ENCODE data around the gene XG.
"Not testable (repeated sequence)": the region's sequence is repeated elsewhere in the genome, so short reads cannot be mapped to it uniquely, and the experiment has no call there.

The XG gene

DNA sequence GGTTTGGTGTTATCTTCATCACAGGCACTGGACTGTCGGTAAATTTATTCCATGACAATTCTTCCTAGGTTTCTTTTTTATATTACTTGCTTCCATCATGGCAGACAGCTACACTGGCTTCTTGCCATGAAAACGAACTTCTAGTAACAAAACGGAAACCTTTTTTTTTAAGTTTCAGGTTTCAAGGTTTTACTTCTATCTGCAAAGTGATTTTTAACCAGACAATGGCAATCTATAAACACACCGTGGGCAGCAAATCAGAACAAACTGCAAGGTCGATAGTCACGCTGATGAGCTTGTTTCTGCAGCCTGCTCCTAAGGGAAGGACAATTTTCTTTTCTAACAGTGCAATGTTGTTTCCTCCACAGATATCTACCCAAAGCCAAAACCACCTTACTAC is 29.9 kb downstream of the XG start:
- no peak for DNase-seq

DNA sequence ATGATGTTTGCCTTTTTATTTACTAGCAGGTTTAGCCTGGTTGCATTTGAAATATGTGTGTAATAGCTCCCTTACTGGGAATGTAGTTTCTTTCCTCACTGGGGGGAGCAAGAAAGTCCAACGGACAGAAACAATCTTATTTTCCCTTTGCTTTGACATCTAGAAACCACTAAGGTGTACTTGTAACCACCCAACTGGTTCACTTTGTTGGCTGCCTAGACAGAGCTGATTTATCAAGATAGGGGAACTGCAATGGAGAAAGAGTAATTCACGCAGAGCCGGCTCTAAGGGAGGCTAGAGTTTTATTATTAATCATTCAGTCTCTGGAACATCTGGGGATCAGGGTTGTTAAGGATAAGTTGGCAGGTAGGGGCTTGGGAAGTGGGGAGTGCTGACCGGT is 30.3 kb downstream of the XG start:
- no peak for DNase-seq

DNA sequence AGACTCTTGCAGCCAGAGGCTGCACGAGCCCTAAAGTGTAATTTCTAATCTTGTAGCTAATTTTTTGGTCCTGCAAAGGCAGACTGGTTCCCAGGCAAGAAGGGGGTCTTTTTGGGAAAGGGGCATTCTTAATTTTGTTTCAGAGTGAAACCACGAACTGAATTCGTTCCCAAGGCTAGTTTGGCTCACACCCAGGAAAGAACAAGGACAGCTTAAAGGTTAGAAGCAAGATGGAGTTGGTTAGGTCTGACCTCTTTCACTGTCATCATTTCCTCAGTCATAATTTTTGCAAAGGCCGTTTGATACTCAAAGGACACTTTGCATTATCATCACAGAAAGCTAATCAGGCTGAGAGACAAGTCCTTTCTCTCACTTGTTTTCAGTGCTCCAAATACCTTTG is 30.9 kb downstream of the XG start:
- DNase-seq = no peak

DNA sequence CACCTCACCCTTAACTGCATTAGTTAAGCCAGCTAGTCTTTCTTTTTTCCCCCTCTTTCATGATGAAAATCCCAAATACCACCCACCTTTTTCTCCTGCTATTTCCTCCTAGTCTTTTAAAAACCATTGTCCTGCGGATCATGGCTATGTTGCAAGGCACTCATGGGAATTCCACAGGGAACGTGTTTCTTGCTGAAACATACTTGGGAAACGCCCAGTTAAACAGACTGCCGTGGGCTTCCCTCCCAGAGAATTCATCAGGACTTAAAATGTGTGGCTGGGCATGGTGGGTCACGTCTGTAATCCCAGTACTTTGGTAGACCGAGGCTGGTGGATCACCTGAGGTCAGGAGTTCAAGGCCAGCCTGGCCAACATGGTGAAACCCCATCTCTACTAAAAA is 32.2 kb downstream of the XG start:
- DNase-seq = no peak

DNA sequence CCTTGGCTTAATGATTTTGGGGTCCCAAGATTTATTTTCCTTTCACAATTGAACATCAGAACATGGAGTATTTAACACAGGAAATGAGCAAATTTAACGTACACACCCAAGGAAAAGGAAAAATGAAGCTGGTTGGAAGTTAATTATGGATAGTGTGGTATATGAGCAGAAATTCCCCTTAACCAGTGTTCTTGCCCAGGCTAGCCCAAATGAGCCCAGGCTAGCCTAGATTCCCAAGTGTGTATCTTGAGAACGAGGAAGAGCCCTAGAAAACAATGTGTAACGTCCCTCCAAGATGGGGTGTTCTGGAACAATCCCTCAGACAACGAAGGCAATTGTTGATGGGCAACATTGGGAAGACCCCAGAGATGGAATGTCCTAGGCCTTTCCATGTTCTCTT is 33.7 kb downstream of the XG start:
- DNase-seq = no peak

DNA sequence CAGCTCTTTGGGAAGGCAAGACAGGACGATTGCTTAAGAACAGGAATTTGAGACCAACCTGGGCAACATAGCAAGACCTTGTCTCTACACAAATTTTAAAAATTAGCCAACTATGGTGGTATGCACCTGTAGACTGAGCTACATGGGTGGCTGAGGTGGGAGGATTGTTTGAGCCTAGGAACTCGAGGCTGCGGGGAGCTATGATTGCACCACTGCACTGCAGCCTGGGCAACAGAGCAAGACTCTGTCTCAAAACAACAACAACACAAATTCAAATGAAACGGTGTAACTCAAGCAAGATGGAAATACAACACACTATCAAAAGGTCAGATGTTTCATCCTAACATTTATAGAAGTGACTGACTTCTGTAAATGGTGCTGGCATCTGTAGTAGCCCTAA is 37.1 kb downstream of the XG start:
- peak in 1 of 2 donors; percentile 14 for DNase-seq

DNA sequence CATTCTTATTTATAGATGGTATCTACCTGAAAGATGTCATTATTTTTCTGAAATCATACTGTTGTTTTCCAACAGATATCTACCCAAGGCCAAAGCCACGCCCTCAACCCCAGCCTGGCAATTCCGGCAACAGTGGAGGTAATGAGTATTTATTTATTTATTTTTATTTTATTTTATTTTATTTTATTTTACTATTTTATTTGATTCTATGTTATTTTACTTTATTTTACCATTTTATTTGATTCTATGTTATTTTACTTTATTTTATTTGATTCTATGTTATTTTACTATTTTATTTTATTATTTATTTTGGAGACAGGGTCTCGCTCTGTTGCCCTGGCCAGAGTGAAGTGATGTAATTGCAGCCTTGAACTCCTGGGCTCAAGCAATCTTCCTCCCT is 37.7 kb downstream of the XG start:
- no peak for DNase-seq

DNA sequence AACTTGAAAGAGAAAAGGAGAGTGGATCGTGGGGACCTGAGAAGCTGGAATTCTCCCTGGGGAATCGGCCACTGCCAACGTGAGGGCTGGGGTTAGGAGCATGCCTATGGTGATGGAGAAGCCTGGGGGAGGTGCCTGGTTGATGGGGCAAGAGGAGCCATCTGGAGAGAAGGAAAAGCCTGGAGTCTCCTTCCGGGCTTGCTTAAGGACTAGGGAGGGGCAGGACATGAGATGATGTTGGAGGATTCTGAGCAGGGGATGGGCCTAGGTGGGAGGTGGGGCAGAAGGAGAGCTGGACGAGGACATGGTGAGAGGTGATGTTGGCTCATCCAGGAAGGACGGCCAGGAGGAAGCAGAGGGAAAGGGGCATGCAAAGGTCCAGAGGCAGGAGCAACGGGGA is 41.9 kb downstream of the XG start:
- DNase-seq = no peak

DNA sequence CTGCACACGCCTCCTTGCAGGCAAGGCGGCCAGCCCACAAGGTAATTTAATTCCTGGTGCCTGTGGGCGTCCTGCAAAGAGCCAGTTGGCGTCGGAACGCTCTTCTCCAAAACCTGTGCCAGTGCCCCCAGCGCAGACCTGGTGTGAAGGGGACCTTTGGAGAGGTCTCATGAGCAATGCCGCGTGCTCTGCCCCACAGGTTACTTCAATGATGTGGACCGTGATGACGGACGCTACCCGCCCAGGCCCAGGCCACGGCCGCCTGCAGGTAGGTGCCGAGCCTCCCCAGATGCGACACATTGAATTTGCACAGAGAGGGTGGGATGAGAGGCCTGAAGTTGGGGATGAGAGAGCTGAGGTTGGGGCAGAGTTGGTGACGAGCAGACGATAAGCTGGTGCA is 42.5 kb downstream of the XG start:
- no peak for DNase-seq

DNA sequence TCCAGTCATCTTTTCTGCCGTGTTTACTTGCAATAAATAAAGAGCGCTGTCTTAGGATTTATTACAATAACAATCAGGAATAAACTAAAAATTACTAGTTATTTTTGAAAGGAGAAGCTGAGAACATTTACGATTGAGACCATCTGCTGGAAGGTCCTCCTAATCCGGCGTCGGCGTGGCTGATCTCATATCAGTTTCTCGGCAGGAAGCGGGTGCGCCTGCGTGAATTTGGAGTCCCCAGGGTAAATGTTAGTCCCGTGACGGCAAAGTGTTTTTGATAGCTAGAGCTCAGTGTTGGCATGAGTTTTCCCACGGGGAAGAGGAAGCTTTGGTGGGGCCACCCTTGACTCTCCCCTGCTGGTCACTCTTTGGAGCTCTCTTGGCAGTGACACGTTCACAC is 45.0 kb downstream of the XG start:
- DNase-seq = peak in 1 of 2 donors; percentile 18

DNA sequence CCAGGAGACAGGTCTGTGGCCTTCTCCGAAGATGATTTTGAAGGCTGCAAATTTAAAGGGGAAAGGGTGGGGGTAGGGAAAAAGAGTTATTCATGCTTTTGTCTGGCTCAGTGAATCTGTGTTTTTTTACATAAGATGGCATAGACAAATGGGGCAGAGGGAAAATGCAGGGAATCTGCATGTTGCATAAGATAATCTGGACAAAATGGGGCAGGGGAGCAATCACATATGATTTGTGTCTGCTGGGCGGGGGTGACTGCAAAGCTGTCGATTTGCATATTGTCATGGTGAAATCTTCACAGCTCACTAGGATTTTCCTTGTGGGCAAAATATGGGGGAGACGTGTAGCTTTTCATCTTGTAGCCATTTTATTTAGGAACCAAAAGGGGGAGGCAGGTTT is 47.5 kb downstream of the XG start:
- no peak for DNase-seq

DNA sequence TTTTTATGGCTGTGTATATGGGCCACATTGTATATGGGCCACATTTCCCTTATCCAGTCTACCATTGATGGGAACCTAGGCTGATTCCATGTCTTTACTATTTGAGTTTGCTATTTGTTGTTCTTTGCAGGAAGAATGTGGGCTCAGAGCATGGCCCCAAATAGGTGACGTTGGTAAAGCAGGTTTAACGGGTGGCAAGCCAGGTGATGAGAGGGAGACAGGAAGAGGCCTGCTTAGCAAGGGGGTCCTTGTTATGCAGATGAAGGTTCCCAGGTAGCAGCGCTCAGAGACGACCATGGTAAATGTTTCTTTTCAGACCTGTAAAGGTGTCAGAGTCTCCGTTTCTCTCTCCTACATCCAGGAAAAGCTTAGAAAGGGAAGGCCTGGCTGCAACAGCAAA is 48.1 kb downstream of the XG start:
- DNase-seq = not testable (repeated sequence)

DNA sequence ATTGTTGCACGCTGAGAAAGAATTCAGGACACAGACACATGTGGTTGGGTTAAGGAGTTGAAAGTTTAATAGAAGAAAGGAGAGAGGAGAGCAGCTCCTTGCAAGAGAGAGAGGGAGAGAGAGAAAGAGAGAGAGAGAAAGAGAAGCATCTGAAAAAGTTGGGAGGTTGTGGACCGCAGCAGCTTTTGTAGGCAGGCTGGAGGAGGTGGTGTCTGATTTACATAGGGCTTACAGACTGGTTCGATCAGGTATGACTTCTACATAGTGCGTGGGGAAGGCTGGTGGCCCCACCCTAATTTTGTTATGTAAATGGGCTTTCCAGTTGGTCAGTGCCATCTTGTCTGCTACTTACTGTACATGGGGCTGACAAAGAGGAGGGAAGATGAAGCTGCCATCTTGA is 49.4 kb downstream of the XG start:
- DNase-seq = no peak

DNA sequence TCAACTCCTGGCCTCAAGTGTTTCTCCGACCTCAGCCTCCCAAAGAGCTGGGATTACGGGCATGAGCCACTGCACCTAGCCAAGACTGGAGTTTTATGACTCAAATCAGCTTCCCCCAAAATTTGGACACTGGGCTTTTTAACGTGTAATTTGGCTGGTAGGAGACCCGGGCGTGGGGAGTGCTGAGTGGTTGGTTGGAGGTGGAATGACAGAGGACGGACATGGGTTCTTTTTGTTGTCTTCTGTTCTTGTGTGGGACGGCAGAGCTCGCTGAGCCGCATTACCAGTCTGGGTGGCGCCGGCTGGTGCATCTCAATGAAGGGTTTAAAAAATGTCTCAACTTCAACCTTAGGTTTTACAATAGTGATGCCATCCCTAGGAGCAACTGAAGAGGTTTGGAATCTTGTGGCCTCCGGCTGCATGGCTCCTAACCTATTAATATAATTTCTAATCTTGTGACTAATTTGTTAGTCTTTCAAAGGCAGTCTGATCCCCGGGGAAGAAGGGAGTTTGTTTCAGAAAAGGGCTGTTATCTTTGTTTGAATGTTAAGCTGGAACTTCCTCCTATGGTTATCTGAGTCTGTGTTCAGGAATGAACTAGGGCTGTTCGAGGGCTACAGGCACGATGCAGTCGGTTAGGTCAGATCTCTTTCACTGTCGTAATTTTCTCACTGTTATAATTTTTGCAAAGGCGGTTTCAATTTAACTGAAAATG is 50.7 kb downstream of the XG start:
- DNase-seq = not testable (repeated sequence)

DNA sequence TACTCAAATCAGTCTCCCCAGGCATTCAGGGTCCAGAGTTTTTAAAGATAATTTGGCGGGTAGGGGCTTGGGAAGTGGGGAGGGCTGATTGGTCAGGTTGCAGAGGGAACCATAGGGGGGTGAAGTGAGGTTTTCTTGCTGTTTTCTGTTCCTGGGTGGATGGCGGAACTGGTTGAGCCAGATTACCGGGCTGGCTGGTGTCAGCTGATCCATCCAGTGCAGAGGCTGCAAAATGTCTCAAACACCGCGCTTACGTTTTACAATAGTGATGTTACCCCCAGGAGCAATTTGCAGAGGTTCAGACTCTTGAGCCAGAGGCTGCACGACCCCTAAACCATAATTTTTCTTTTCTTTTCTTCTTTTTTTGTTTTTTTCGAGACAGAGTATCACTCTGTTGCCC is 51.6 kb downstream of the XG start:
- not testable (repeated sequence) for DNase-seq

DNA sequence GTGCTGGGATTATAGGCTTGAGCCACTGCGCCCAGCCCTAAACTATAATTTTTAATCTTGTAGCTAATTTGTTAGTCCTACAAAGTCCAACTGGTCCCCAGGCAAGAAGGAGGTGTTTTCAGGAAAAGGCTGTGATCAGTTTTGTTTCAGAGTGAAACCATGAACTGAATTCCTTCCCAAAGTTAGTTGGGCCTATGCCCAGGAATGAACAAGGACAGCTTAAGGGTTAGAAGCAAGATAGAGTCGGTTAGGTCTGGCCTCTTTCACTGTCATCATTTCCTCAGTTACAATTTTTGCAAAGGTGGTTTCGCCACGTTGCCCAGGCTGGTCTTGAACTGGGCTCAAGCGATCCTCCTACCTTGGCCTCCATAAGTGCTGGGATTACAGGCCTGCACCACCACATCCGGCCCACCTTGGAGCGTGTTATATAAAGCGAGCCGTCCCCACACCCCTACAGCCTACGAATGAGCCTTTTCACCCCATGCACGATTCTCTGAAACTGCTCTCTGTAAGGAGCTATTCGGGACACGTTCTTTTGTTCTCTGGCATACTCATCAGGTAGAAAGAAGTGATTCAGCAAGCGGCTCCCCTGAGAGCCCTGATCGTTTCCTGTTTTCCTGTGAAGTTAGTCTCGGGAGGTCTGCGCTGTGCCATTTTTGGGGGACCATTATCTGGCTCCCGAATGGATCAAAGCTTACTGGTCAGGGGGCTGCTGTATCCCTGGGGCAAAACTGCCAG is 52.4 kb downstream of the XG start:
- not testable (repeated sequence) for DNase-seq

DNA sequence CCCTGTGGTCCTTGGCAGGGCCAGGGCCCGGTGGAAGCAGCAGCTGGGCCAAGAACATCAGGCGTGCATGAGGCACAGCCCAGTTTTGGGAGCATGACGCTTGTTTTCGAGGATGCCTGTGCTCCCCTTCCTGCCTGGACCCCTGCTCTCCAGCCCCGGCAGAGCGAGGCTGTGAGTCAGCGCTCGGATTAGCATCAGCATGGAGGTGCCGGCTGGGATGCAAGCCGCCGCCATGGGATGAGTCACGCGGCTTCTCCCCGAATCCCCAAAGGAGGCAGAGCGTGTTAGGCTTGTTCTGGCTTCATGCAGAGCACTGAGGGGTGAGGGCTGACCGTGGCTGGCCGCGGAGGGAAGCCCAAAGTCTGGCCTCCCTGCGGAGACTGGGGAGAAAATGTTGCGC is 53.0 kb downstream of the XG start:
- not testable (repeated sequence) for DNase-seq

DNA sequence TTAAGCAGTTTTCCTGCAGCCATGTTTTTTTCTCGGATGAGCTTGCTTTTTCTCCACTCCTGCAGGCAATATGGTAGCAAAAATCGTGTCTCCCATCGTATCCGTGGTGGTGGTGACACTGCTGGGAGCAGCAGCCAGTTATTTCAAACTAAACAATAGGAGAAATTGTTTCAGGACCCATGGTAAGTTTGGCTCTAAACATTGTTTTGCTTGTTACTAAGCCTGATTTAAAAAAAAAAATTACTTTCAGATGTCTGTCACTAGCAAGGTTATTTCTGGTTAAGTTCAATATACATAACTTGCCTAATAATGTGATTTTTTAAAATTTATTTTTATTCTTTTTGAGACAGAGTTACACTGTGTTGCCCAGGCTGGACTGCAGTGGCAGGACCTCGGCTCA is 59.4 kb downstream of the XG start:
- no peak for DNase-seq

DNA sequence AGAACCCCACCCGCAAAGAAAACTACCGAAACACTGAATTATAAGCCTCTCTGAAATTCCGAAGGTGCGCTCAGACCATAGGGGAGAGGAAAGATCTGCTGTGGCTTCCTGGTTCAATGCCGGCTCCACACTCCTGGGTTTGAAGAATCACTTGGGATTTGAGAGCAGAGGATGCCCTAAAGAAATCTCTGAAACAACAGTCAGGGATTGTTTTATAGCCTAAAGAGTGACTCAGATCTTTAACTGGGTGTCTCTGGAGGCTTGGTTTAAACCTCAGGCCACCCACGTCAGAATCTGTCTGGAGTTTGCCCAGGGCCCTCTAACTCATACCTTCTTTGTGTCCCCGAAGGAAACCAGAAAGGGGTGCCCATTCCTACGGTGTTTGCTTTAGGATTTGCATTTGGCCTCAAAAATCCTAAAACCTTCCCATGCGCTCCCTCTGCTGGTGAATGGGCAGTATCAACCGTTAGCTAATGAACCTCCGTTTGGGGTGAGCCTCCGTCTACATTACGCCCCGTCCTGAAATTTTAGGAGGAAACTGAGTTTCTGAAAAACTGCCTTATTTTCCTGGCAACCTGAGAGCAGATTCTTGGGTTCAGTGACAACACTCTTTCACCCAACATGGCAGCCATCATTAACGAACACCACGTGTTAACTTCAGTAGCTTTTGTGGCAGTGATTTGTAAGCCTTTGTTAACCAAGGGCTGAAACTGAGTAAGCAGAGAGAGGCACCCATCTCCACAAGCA is 60.5 kb downstream of the XG start:
- DNase-seq = peak in 1 of 2 donors; percentile 27

DNA sequence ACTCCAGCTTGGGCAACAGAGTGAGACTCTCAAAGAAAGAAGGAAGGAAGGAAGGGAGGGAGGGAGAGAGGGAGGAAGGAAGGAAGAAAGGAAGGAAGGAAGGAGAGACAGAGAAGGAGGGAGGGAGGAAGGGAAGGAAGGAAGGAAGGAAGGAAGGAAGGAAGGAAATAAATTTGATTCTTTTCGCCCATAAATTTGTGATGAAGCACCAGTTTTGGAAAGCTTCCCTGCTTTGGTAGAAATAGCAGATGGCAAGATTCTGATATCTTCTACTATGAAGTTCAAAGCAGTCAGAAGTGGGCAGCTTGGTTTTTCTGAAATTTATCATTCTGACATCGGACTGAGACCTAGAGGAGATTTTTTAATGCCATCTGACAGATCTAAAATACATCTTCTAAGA is 65.2 kb downstream of the XG start:
- DNase-seq = no peak

DNA sequence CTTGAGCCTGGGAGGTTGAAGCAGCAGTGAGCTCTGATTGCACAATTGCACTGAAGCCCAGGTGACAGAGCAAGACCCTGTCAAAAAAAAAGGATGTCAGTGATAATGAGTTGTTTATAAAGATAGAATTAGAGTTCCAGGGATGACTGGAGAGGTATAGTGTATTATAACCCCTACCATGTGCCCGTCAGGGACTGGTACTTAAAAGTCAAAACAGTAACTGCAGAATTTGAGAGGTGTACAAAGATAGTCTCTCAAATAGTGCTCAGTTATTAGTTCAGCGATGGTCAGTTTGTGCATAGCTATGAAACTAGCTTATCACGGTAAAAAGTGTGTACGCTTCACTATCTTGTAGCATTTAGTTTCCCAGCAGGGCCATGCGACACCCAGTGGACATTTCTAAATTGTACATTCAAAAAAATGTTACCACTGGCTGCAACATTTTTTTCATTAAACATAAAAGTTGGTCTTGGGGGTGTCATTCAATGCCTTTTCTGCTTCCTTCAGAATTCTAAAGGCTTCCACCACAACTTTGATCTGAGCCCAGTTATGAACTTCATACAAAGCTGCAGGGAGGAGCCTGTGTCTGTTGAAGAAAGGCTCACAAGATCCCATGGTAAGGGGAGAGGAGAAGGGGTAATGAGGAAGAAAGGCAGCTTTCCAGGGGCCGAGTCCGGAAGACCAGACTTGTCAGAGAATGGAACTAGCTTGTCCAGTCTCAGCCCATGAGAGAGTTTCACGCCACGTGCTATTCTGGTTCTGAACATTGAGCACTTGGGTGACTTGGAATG is 67.7 kb downstream of the XG start:
- DNase-seq = peak; percentile 2 to 6

DNA sequence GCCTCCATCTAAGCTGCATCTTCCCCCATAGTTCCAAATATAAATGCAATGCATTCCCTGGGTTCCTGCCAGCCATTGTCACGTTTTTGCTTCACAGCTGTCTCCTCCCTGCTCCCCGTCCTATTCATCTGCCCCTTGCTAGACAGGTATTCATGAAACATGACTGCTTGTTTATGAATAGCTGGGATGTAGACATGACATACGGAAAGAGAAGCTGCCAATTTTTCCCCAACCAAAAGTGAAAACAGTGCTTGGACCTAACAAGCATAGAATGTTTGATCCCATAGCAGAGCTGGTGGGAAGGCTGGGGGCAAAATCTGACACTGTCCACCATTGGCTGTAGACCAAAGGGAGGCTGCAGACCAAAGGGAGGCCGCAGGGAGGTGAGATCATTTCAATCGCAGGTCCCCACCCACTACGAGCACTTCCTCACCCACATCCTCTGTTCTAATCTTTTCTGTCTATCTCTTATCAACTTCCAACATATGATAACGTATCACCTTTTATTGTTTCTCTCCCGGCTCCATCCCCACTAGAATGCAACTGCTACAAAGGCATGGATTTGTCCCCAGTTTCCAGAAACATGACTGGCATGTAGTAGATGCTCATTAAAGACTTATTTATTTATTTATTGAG is 68.4 kb downstream of the XG start:
- DNase-seq = no peak
